Kidney (tissue), 14 donors: ENCODE data around the gene ADH1C. TPM values are rescaled to one million over a fixed set of nuclear protein-coding genes. Genes with fewer than 3 reads are reported as not detected.
"Not testable (repeated sequence)": the region's sequence is repeated elsewhere in the genome, so short reads cannot be mapped to it uniquely, and the experiment has no call there.

Experiments used
- DNase-seq, 5 donors: peaks; one replicate each; pipeline ENCODE4 v3.0.0-alpha.2; 2013 to 2020
- FAIRE-seq: peaks from 2 replicates; lab custom pipeline; 2012; peaks lifted over from hg19 to GRCh38; lab: Jason Lieb, UNC
- H3K27ac ChIP-seq, 2 donors: one replicate each; pipeline ENCODE4 v1.7.0; 2013; ENCODE audit warnings: low read depth in 2 of 2, low read length in 2 of 2, inconsistent platforms in 1 of 2
- H3K27me3 ChIP-seq: one replicate; pipeline ENCODE4 v1.7.1; 2013; ENCODE audit warnings: low read length, inconsistent platforms; ENCODE audit not compliant: control insufficient read depth, insufficient read depth
- H3K36me3 ChIP-seq, 3 donors: one replicate each; pipeline versions ENCODE4 v1.7.0 to v1.7.1; 2013; ENCODE audit warnings: low read length in 3 of 3, control low read depth in 1 of 3, inconsistent platforms in 1 of 3; ENCODE audit not compliant: insufficient read depth in 3 of 3, control insufficient read depth in 2 of 3
- H3K4me1 ChIP-seq, 3 donors: one replicate each; pipeline versions ENCODE4 v1.7.0 to v1.7.1; 2013; ENCODE audit warnings: low read length in 3 of 3, inconsistent platforms in 1 of 3, low read depth in 1 of 3; ENCODE audit not compliant: control insufficient read depth in 2 of 3, insufficient read depth in 2 of 3
- H3K4me3 ChIP-seq, 3 donors: one replicate each; pipeline versions ENCODE4 v1.7.0 to v1.8.1; 2013; ENCODE audit warnings: low read length in 3 of 3, control low read depth in 1 of 3, inconsistent platforms in 1 of 3
- H3K9ac ChIP-seq, 3 donors: one replicate each; pipeline versions ENCODE4 v1.7.0 to v1.7.1; 2013; ENCODE audit warnings: low read length in 3 of 3, control low read depth in 1 of 3, inconsistent platforms in 1 of 3
- H3K9me3 ChIP-seq, 3 donors: one replicate each; pipeline versions ENCODE4 v1.7.0 to v1.7.1; 2013; ENCODE audit warnings: low read length in 3 of 3, control low read depth in 1 of 3, inconsistent platforms in 1 of 3; ENCODE audit not compliant: control insufficient read depth in 2 of 3, insufficient read depth in 1 of 3
- CTCF ChIP-seq: IDR thresholded peaks from 3 replicates; pipeline ENCODE4 v1.5.1; 2012; ENCODE audit warnings: mild to moderate bottlenecking, moderate library complexity, borderline replicate concordance; ENCODE audit not compliant: insufficient read depth; ENCODE audit errors: extremely low read depth
- intact Hi-C: fragments of 100-400 bp; cut with DNase I; formaldehyde crosslinking; loops from one replicate; pipeline ENCODE4 v1.11.1; 2022
- polyA plus RNA-seq: library from polyadenylated mRNA; stranded (reverse); fragments of 350-450 nt; fragmentation: Illumina TruSeq; extraction: RNeasy Lipid Tissue Mini Kit (QIAGEN cat#74804); gene quantifications from one replicate; pipeline ENCODE4 v1.2.3, GENCODE V29; 2014; ENCODE audit warnings: low read depth, low replicate concordance; ENCODE audit not compliant: insufficient read depth
- total RNA-seq: library from RNA; stranded (reverse); fragmentation: NEBNext Ultra II Directional; extraction: Animal tissue kit (Norgen Biotek cat#: 25700); gene quantifications from one replicate; pipeline ENCODE4 v1.2.1, GENCODE V29; 2021
- donor health status: control.
- donor health status: control.
- donor health status: control.
- donor health status: control.
- donor health status: control.
- donor health status: DM: yes; HTN: yes; CAD: no.
- donor health status: Normal renal cell carcinoma (clear cell type).

ADH1C gene
- total and polyA plus RNA-seq, 2 donors from 2014 or later: 9.3 to 28.1 TPM

- H3K27me3 ChIP-seq: no peaks in the 10 kb centered on the region
- H3K27ac ChIP-seq: no peak overlapping the region
- no peak for TF ChIP-seq CTCF
- no peak overlapping the region for H3K4me3 ChIP-seq
- FAIRE-seq (no peak), DNase-seq (no peak)
- H3K9ac ChIP-seq: no peak overlapping the region
- no peaks in the 10 kb centered on the region for H3K36me3 ChIP-seq
- H3K4me1 ChIP-seq: peaks cover 0 to 3% (median 0%) of the 10 kb centered on the region in 3 donors
- intact Hi-C loops: no loop called here
- no peaks in the 10 kb centered on the region for H3K9me3 ChIP-seq
Observed at GRCh38 chr4:99351487-99351886, 1.1 kb downstream of the ADH1C start.

- intact Hi-C loops: no loop called here
- H3K27ac ChIP-seq: no peak overlapping the region
- no peak overlapping the region for H3K4me3 ChIP-seq
- TF ChIP-seq CTCF: no peak
- DNase-seq (no peak), FAIRE-seq (no peak)
- H3K27me3 ChIP-seq: no peaks in the 10 kb centered on the region
- no peaks in the 10 kb centered on the region for H3K36me3 ChIP-seq
- no peak overlapping the region for H3K9ac ChIP-seq
- peaks cover 0 to 3% (median 0%) of the 10 kb centered on the region in 3 donors for H3K4me1 ChIP-seq
- H3K9me3 ChIP-seq: no peaks in the 10 kb centered on the region
Observed at GRCh38 chr4:99349338-99349737, 3.2 kb downstream of the ADH1C start.

GRCh38 chr4:99342624-99343023 is 9.9 kb downstream of the ADH1C start:
- H3K36me3 ChIP-seq, DNase-seq, H3K4me3 ChIP-seq, H3K27ac ChIP-seq, intact Hi-C loops, H3K27me3 ChIP-seq, H3K9me3 ChIP-seq, H3K4me1 ChIP-seq, FAIRE-seq, H3K9ac ChIP-seq: not testable (repeated sequence)

- DNase-seq (no peak), FAIRE-seq (no peak)
- H3K36me3 ChIP-seq: no peaks in the 10 kb centered on the region
- no peaks in the 10 kb centered on the region for H3K9me3 ChIP-seq
- H3K4me1 ChIP-seq: no peaks in the 10 kb centered on the region
- no peak overlapping the region for H3K27ac ChIP-seq
- intact Hi-C loops: no loop called here
- no peak overlapping the region for H3K4me3 ChIP-seq
- no peaks in the 10 kb centered on the region for H3K27me3 ChIP-seq
- no peak for TF ChIP-seq CTCF
- no peak overlapping the region for H3K9ac ChIP-seq
Observed at GRCh38 chr4:99341426-99341825, 11.1 kb downstream of the ADH1C start.
